ENCODE measurements around the gene RELL1.
"Not testable (repeated sequence)": the region's sequence is repeated elsewhere in the genome, so short reads cannot be mapped to it uniquely, and the experiment has no call there.

Gene RELL1

GRCh38 chr4:37690976-37691375 lies 4.8 kb upstream of the RELL1 start:
- no peak for DNase-seq

- DNase-seq: peak in 1 of 2 donors; percentile 33
Measured at GRCh38 chr4:37689353-37690095, 3.3 kb upstream of the RELL1 start.

- no peak for DNase-seq
Measured at GRCh38 chr4:37687681-37688080, 1.5 kb upstream of the RELL1 start.

- DNase-seq: no peak
Measured at GRCh38 chr4:37687194-37687562, 1.0 kb upstream of the RELL1 start.

- DNase-seq: no peak
Measured at GRCh38 chr4:37685823-37686372, 278 bp downstream of the RELL1 start.

GRCh38 chr4:37685161-37685822 lies 884 bp downstream of the RELL1 start:
- DNase-seq: peak in 1 of 2 donors; percentile 54

GRCh38 chr4:37684154-37684553 lies 2.0 kb downstream of the RELL1 start:
- no peak for DNase-seq

- DNase-seq: peak in 1 of 2 donors; percentile 23
Measured at GRCh38 chr4:37682701-37683401, 3.3 kb downstream of the RELL1 start.

GRCh38 chr4:37680089-37680488 lies 6.1 kb downstream of the RELL1 start:
- no peak for DNase-seq

- DNase-seq: no peak
Measured at GRCh38 chr4:37679301-37679700, 6.9 kb downstream of the RELL1 start.

- DNase-seq: no peak
Measured at GRCh38 chr4:37678624-37679023, 7.6 kb downstream of the RELL1 start.

GRCh38 chr4:37675587-37676290 lies 10.4 kb downstream of the RELL1 start:
- DNase-seq: no peak

GRCh38 chr4:37674439-37674838 lies 11.7 kb downstream of the RELL1 start:
- peak; percentile 46 to 53 for DNase-seq

- DNase-seq: no peak
Measured at GRCh38 chr4:37673538-37674192, 12.5 kb downstream of the RELL1 start.

GRCh38 chr4:37671072-37671471 lies 15.1 kb downstream of the RELL1 start:
- no peak for DNase-seq

GRCh38 chr4:37670249-37670648 lies 15.9 kb downstream of the RELL1 start:
- DNase-seq: no peak

GRCh38 chr4:37669124-37669523 lies 17.1 kb downstream of the RELL1 start:
- not testable (repeated sequence) for DNase-seq

GRCh38 chr4:37667197-37668100 lies 18.7 kb downstream of the RELL1 start:
- DNase-seq: no peak

- DNase-seq: peak; percentile 83 to 96
Measured at GRCh38 chr4:37666625-37667071, 19.5 kb downstream of the RELL1 start.

GRCh38 chr4:37665333-37666320 lies 20.5 kb downstream of the RELL1 start:
- no peak for DNase-seq

All from inflammatory macrophage treated with lipopolysaccharide for 1 hour (primary cell).